SK-N-SH (cell line): ENCODE results near the gene DIAPH2. TPM values are rescaled to one million over a fixed set of nuclear protein-coding genes. Genes with fewer than 3 reads are reported as not detected.
A peak's percentile ranks its signal among the peaks of the same experiment; 100 is the strongest.

Source experiments
- CTCF ChIA-PET: fragments of 300-600, 350-600 bp; formaldehyde crosslinking; extraction: SDS; loops from one replicate; lab custom pipeline; 2021; lab: Yijun Ruan, JAX
- POLR2A ChIA-PET: fragments of 350-600 bp; sonication (Branson Sonifier 250); formaldehyde crosslinking; extraction: SDS; loops from one replicate; lab custom pipeline; 2020; ENCODE audit warnings: antibody characterized with exemption, inconsistent platforms; lab: Yijun Ruan, JAX
- DNase-seq: peaks from one replicate; pipeline ENCODE4 v3.0.0; 2012
- H2AFZ ChIP-seq: fragments of 200-600 bp; sonication (generic); 2 replicates; pipeline ENCODE4 v1.8.1; 2016; ENCODE audit warnings: antibody characterized with exemption, mild to moderate bottlenecking, low read depth
- H3F3A ChIP-seq: fragments of 200-600 bp; sonication (generic); replicated peaks from 2 replicates; pipeline ENCODE3; 2016; ENCODE audit warnings: antibody characterized with exemption, mild to moderate bottlenecking; ENCODE audit not compliant: insufficient read depth
- H3K27ac ChIP-seq, 2 experiments: fragments of 200-500 bp in 1 of 2; fragments of 200-600 bp in 1 of 2; sonication (Bioruptor generic) in 1 of 2; sonication (generic), shearing (Covaris generic) in 1 of 2; 2 replicates each; pipeline versions ENCODE4 v1.5.1 to v1.6.1; 2014 to 2016; ENCODE audit warnings: low read depth in 2 of 2, inconsistent platforms in 1 of 2, low read length in 1 of 2, mild to moderate bottlenecking in 1 of 2, mixed read lengths in 1 of 2
- H3K27me3 ChIP-seq: fragments of 200-600 bp; sonication (generic), shearing (Covaris generic); 2 replicates; pipeline ENCODE4 v1.6.1; 2016; ENCODE audit warnings: mixed run types; ENCODE audit not compliant: insufficient read depth
- H3K36me3 ChIP-seq, 2 experiments: fragments of 200-500 bp in 1 of 2; fragments of 200-600 bp in 1 of 2; sonication (Bioruptor generic) in 1 of 2; sonication (generic) in 1 of 2; replicated peaks in 1 of 2; 2 replicates each; pipeline versions ENCODE3 to v1.5.1; 2014 to 2016; ENCODE audit warnings: low read length in 1 of 2, mild to moderate bottlenecking in 1 of 2; ENCODE audit not compliant: insufficient read depth in 2 of 2, control insufficient read depth in 1 of 2
- H3K4me1 ChIP-seq, 2 experiments: fragments of 200-500 bp in 1 of 2; fragments of 200-600 bp in 1 of 2; sonication (Bioruptor generic) in 1 of 2; sonication (generic), shearing (Covaris generic) in 1 of 2; 2 replicates each; pipeline versions ENCODE4 v1.5.1 to v1.6.1; 2014 to 2016; ENCODE audit warnings: low read depth in 1 of 2, low read length in 1 of 2, mixed run types in 1 of 2; ENCODE audit not compliant: insufficient read depth in 2 of 2, control insufficient read depth in 1 of 2
- H3K4me2 ChIP-seq: fragments of 200-600 bp; sonication (generic), shearing (Covaris generic); 2 replicates; pipeline ENCODE4 v1.6.1; 2017; ENCODE audit warnings: mixed run types
- H3K4me3 ChIP-seq, 2 experiments: fragments of 200-500 bp in 1 of 2; fragments of 200-600 bp in 1 of 2; sonication (Bioruptor generic) in 1 of 2; sonication (generic), shearing (Covaris generic) in 1 of 2; 2 replicates each; pipeline versions ENCODE4 v1.5.1 to v1.8.1; 2014 to 2016; ENCODE audit warnings: low read depth in 2 of 2, inconsistent platforms in 1 of 2, low read length in 1 of 2, mild to moderate bottlenecking in 1 of 2, mixed read lengths in 1 of 2, moderate library complexity in 1 of 2
- H3K79me2 ChIP-seq: fragments of 200-600 bp; sonication (generic); 2 replicates; pipeline ENCODE4 v1.8.1; 2017; ENCODE audit warnings: mild to moderate bottlenecking; ENCODE audit not compliant: insufficient read depth
- H3K9ac ChIP-seq: fragments of 200-600 bp; sonication (generic); 2 replicates; pipeline ENCODE4 v1.6.1; 2017; ENCODE audit warnings: mixed run types
- H3K9me2 ChIP-seq: fragments of 200-600 bp; sonication (generic); 2 replicates; pipeline ENCODE4 v1.6.1; 2017; ENCODE audit warnings: mixed run types
- H3K9me3 ChIP-seq: fragments of 200-600 bp; sonication (generic); 2 replicates; pipeline ENCODE4 v1.6.1; 2017; ENCODE audit warnings: mixed run types, mild to moderate bottlenecking, moderate library complexity
- H4K20me1 ChIP-seq: fragments of 200-600 bp; sonication (generic); 2 replicates; pipeline ENCODE4 v1.6.1; 2017; ENCODE audit warnings: mild to moderate bottlenecking, mixed run types; ENCODE audit not compliant: insufficient read depth
- CTCF ChIP-seq: fragments of 200-600 bp; sonication (generic); IDR thresholded peaks from 2 replicates; pipeline ENCODE4 v1.6.1; 2017; ENCODE audit warnings: antibody characterized with exemption, mild to moderate bottlenecking, moderate library complexity
- EP300 ChIP-seq, 2 experiments: IDR thresholded peaks; 2 replicates each; pipeline versions ENCODE4 v1.4.0 to v1.6.1; 2012; ENCODE audit warnings: borderline replicate concordance in 1 of 2, low read depth in 1 of 2, low read length in 1 of 2
- EZH2phosphoT487 ChIP-seq: fragments of 200-600 bp; sonication (generic); IDR thresholded peaks from 2 replicates; pipeline ENCODE4 v1.6.1; 2017; ENCODE audit warnings: low read depth, mixed run types, mild to moderate bottlenecking, antibody characterized with exemption, moderate library complexity, borderline replicate concordance
- FOXJ3 ChIP-seq: sonication (generic); formaldehyde crosslinking; IDR thresholded peaks from 2 replicates; pipeline ENCODE4 v1.5.1; 2020; ENCODE audit warnings: mild to moderate bottlenecking, missing genetic modification reagents
- GABPA ChIP-seq: IDR thresholded peaks from 2 replicates; pipeline ENCODE4 v1.4.0; 2012; ENCODE audit warnings: low read depth, mild to moderate bottlenecking
- POLR2AphosphoS5 ChIP-seq: IDR thresholded peaks from 2 replicates; pipeline ENCODE4 v1.6.1; 2012; ENCODE audit warnings: low read depth, low read length
- RAD21 ChIP-seq: IDR thresholded peaks from 2 replicates; pipeline ENCODE4 v1.6.1; 2012; ENCODE audit warnings: mild to moderate bottlenecking, low read length
- RFX5 ChIP-seq: IDR thresholded peaks from 2 replicates; pipeline ENCODE4 v1.6.1; 2012; ENCODE audit warnings: mild to moderate bottlenecking, improper control_type of control experiment, low read length
- RXRA ChIP-seq: IDR thresholded peaks from 2 replicates; pipeline ENCODE4 v1.4.0; 2012; ENCODE audit warnings: low read depth, mild to moderate bottlenecking, borderline replicate concordance
- SMC3 ChIP-seq: IDR thresholded peaks from 2 replicates; pipeline ENCODE4 v1.6.1; 2012; ENCODE audit warnings: low read depth, low read length, improper control_type of control experiment
- TAF1 ChIP-seq: IDR thresholded peaks from 2 replicates; pipeline ENCODE4 v1.6.1; 2012; ENCODE audit warnings: low read depth, mild to moderate bottlenecking, low read length, moderate library complexity, borderline replicate concordance
- USF2 ChIP-seq: fragments of 150-350 bp; IDR thresholded peaks from 2 replicates; pipeline ENCODE4 v1.6.1; 2017; ENCODE audit warnings: antibody characterized with exemption, low read length, low read depth, borderline replicate concordance
- WGBS: methylation state at CpG from one replicate; pipeline ENCODE4 v1.1.6; 2017; ENCODE audit warnings: low lambda C conversion rate; 5-methylcytosine and 5-hydroxymethylcytosine counted together
- polyA plus RNA-seq, 3 experiments: library from polyadenylated mRNA; depleted of rRNA; stranded (reverse); fragments of >200 nt; gene quantifications; 2 replicates each; pipeline ENCODE4 v1.2.3, GENCODE V29; 2012

The DIAPH2 gene
- polyA plus RNA-seq, 1 of the 3 experiments (the other 2 are of a cell fraction): 1.1 TPM

- TF ChIP-seq RFX5 (no peak), GABPA (no peak), SMC3 (no peak), USF2 (no peak)
- TF ChIP-seq, all 33 proteins: peak for 0
Measured at GRCh38 chrX:97159916-97160800, 475.5 kb downstream of the DIAPH2 start (continued).

- Histone ChIP-seq H3K4me2 (no peak overlapping the region), H3K4me1 (no peaks in the 10 kb centered on the region), H4K20me1 (no peaks in the 10 kb centered on the region), H3K9me2 (no peaks in the 10 kb centered on the region), H3K4me3 (no peak overlapping the region), H3F3A (no peaks in the 10 kb centered on the region), H2AFZ (no peak overlapping the region), H3K36me3 (no peaks in the 10 kb centered on the region), H3K27ac (no peak overlapping the region), H3K9ac (no peak overlapping the region), H3K9me3 (no peaks in the 10 kb centered on the region), H3K27me3 (no peaks in the 10 kb centered on the region), H3K79me2 (no peaks in the 10 kb centered on the region)
- TF ChIP-seq TAF1 (no peak), RXRA (no peak)
- DNase-seq: no peak
- CTCF ChIA-PET: no interaction called here
- 52% methylated on average over 1 of the region's 1 CpG for WGBS
- POLR2A ChIA-PET: no interaction called here
Measured at GRCh38 chrX:97167333-97167732, 482.7 kb downstream of the DIAPH2 start.

- H2AFZ ChIP-seq: no peak overlapping the region
- CTCF ChIA-PET: no interaction called here
- POLR2A ChIA-PET: no interaction called here
Measured at GRCh38 chrX:97168646-97169045, 484.0 kb downstream of the DIAPH2 start.

GRCh38 chrX:97175147-97175546, 490.5 kb downstream of the DIAPH2 start:
- no peak overlapping the region for H3K4me2 ChIP-seq
- no peak overlapping the region for H3K27ac ChIP-seq
- H3K9me3 ChIP-seq: no peaks in the 10 kb centered on the region; the same call in 1 of the 2 replicates
- H3K9me2 ChIP-seq: no peaks in the 10 kb centered on the region
- no peak overlapping the region for H3K9ac ChIP-seq
- ChIA-PET CTCF (interaction anchor here (1.1 kb wide), 1 partner anchor 9 kb away, joined by 3 read pairs; no protein-coding TSS in a partner anchor), POLR2A (no interaction called here)
- no peak for TF ChIP-seq FOXJ3 (CRISPR knock-in tag)
- TF ChIP-seq EP300 (IDR thresholded peaks at IDR 0.05; ENCODE audit: borderline replicate concordance in 1 of 2, low read depth in 1 of 2, low read length in 1 of 2): no peak
- peak; percentile 28; the same call in 1 of the 2 replicates for TF ChIP-seq RAD21
- TF ChIP-seq POLR2AphosphoS5: no peak
- 0 out of 2 replicates have a peak, but pooled peaks have one; percentile 8 for TF ChIP-seq CTCF
- no peaks in the 10 kb centered on the region for H4K20me1 ChIP-seq
- no peaks in the 10 kb centered on the region for H3F3A ChIP-seq
- H3K27me3 ChIP-seq: no peaks in the 10 kb centered on the region
- no peaks in the 10 kb centered on the region for H3K4me1 ChIP-seq
- H2AFZ ChIP-seq: no peak overlapping the region
- no peak for DNase-seq
- H3K4me3 ChIP-seq: no peak overlapping the region
- no peaks in the 10 kb centered on the region for H3K36me3 ChIP-seq
- H3K79me2 ChIP-seq: no peaks in the 10 kb centered on the region
- WGBS: 65% methylated on average over 4 of the region's 4 CpGs

More at GRCh38 chrX:97168646-97169045, 484.0 kb downstream of the DIAPH2 start:
- no peaks in the 10 kb centered on the region for H3K9me2 ChIP-seq
- no peak overlapping the region for H3K27ac ChIP-seq
- DNase-seq: no peak
- H3K9me3 ChIP-seq: no peaks in the 10 kb centered on the region
- no peaks in the 10 kb centered on the region for H3K27me3 ChIP-seq
- no peak overlapping the region for H3K9ac ChIP-seq
- H4K20me1 ChIP-seq: no peaks in the 10 kb centered on the region
- H3K36me3 ChIP-seq: no peaks in the 10 kb centered on the region
- no peak overlapping the region for H3K4me2 ChIP-seq
- no peaks in the 10 kb centered on the region for H3F3A ChIP-seq
- no peaks in the 10 kb centered on the region for H3K4me1 ChIP-seq
- 49% methylated on average over 2 of the region's 2 CpGs for WGBS
- no peaks in the 10 kb centered on the region for H3K79me2 ChIP-seq
- no peak overlapping the region for H3K4me3 ChIP-seq
- no peak for TF ChIP-seq EZH2phosphoT487
